H9 (cell line): ENCODE results near the gene PDF. TPM values are rescaled to one million over a fixed set of nuclear protein-coding genes. Genes with fewer than 3 reads are reported as not detected.

Experiments used
- DNase-seq: peaks from one replicate; pipeline ENCODE4 v3.0.0-alpha.2; 2017
- H2AFZ ChIP-seq: one replicate; pipeline ENCODE4 v1.6.1; 2013; ENCODE audit warnings: mild to moderate bottlenecking, low read length, control low read depth, moderate library complexity
- H2AK5ac ChIP-seq: 2 replicates; pipeline ENCODE4 v1.6.1; 2013; ENCODE audit warnings: low read length, control low read depth, mixed read lengths; ENCODE audit not compliant: insufficient read length
- H2BK120ac ChIP-seq: one replicate; pipeline ENCODE4 v1.6.1; 2013; ENCODE audit warnings: low read depth, mild to moderate bottlenecking, low read length, control low read depth, inconsistent platforms; ENCODE audit not compliant: poor library complexity, severe bottlenecking
- H2BK12ac ChIP-seq: 2 replicates; pipeline ENCODE4 v1.6.1; 2013; ENCODE audit warnings: low read length, control low read depth, mixed read lengths, low read depth; ENCODE audit not compliant: insufficient read length
- H2BK15ac ChIP-seq: 2 replicates; pipeline ENCODE4 v1.6.1; 2013; ENCODE audit warnings: low read depth, low read length, control low read depth
- H2BK20ac ChIP-seq: one replicate; pipeline ENCODE4 v1.6.1; 2013; ENCODE audit warnings: low read depth, mild to moderate bottlenecking, low read length, control low read depth, inconsistent platforms; ENCODE audit not compliant: poor library complexity, severe bottlenecking
- H2BK5ac ChIP-seq: 2 replicates; pipeline ENCODE4 v1.6.1; 2013; ENCODE audit warnings: low read length, control low read depth, mixed read lengths; ENCODE audit not compliant: insufficient read length
- H3K14ac ChIP-seq: 2 replicates; pipeline ENCODE4 v1.6.1; 2013; ENCODE audit warnings: low read length, control low read depth; ENCODE audit not compliant: insufficient read depth
- H3K18ac ChIP-seq: 2 replicates; pipeline ENCODE4 v1.6.1; 2013; ENCODE audit warnings: low read depth, mild to moderate bottlenecking, mixed read lengths, low read length, control low read depth; ENCODE audit not compliant: insufficient read length
- H3K23ac ChIP-seq: 2 replicates; pipeline ENCODE4 v1.6.1; 2013; ENCODE audit warnings: low read length, control low read depth, mixed read lengths, low read depth; ENCODE audit not compliant: insufficient read length
- H3K23me2 ChIP-seq: 2 replicates; pipeline ENCODE4 v1.6.1; 2013; ENCODE audit warnings: low read depth, mild to moderate bottlenecking, mixed read lengths, low read length, control low read depth; ENCODE audit not compliant: insufficient read length, poor library complexity, severe bottlenecking
- H3K27ac ChIP-seq: 2 replicates; pipeline ENCODE4 v1.5.1; 2013; ENCODE audit warnings: low read length, control low read depth, mixed read lengths, low read depth; ENCODE audit not compliant: insufficient read length
- H3K27me3 ChIP-seq: 2 replicates; pipeline ENCODE4 v1.6.1; 2013; ENCODE audit warnings: low read length, control low read depth, inconsistent platforms; ENCODE audit not compliant: insufficient read depth
- H3K4ac ChIP-seq: 2 replicates; pipeline ENCODE4 v1.6.1; 2013; ENCODE audit warnings: low read depth, mild to moderate bottlenecking, control low read depth, inconsistent platforms, low read length, moderate library complexity
- H3K4me1 ChIP-seq: 2 replicates; pipeline ENCODE4 v1.6.1; 2013; ENCODE audit warnings: low read length, control low read depth, inconsistent platforms; ENCODE audit not compliant: insufficient read depth
- H3K4me2 ChIP-seq: 2 replicates; pipeline ENCODE4 v1.6.1; 2013; ENCODE audit warnings: low read length, control low read depth, mixed read lengths; ENCODE audit not compliant: insufficient read length, insufficient read depth
- H3K56ac ChIP-seq: 2 replicates; pipeline ENCODE4 v1.6.1; 2013; ENCODE audit warnings: low read depth, mild to moderate bottlenecking, mixed read lengths, low read length, control low read depth; ENCODE audit not compliant: insufficient read length
- H3K79me1 ChIP-seq: 2 replicates; pipeline ENCODE4 v1.6.1; 2013; ENCODE audit warnings: low read depth, mild to moderate bottlenecking, moderate library complexity, low read length, control low read depth, inconsistent platforms; ENCODE audit not compliant: insufficient read depth, poor library complexity, severe bottlenecking
- H3K79me2 ChIP-seq: 2 replicates; pipeline ENCODE4 v1.6.1; 2013; ENCODE audit warnings: low read length, control low read depth, inconsistent platforms; ENCODE audit not compliant: insufficient read depth
- H3K9ac ChIP-seq: 2 replicates; pipeline ENCODE4 v1.6.1; 2013; ENCODE audit warnings: low read length, control low read depth, mixed read lengths; ENCODE audit not compliant: insufficient read length; ENCODE audit errors: extremely low read depth
- H3K9me3 ChIP-seq: one replicate; pipeline ENCODE4 v1.6.1; 2013; ENCODE audit warnings: low read depth, low read length, inconsistent platforms; ENCODE audit not compliant: control insufficient read depth
- H3T11ph ChIP-seq: one replicate; pipeline ENCODE4 v1.6.1; 2013; ENCODE audit warnings: mild to moderate bottlenecking, low read length, control low read depth, inconsistent platforms
- H4K20me1 ChIP-seq: one replicate; pipeline ENCODE4 v1.6.1; 2013; ENCODE audit not compliant: control insufficient read depth, insufficient read length, insufficient read depth
- H4K5ac ChIP-seq: 2 replicates; pipeline ENCODE4 v1.6.1; 2013; ENCODE audit warnings: low read depth, mild to moderate bottlenecking, mixed read lengths, low read length, control low read depth; ENCODE audit not compliant: insufficient read length
- H4K8ac ChIP-seq: replicated peaks from 2 replicates; pipeline ENCODE4 v1.6.1; 2013; ENCODE audit warnings: low read length, control low read depth, mixed read lengths, low read depth; ENCODE audit not compliant: insufficient read length
- H4K91ac ChIP-seq: 2 replicates; pipeline ENCODE4 v1.6.1; 2013; ENCODE audit warnings: low read depth, mild to moderate bottlenecking, moderate library complexity, mixed read lengths, low read length, control low read depth; ENCODE audit not compliant: insufficient read length
- H3K27ac Mint-ChIP-seq, 3 experiments: 2 replicates in 2 of 3; 3 replicates in 1 of 3; pipeline ENCODE4 v1.8.0; 2020 to 2021; ENCODE audit warnings: mixed read lengths in 3 of 3, mild to moderate bottlenecking in 1 of 3, moderate library complexity in 1 of 3
- H3K27me3 Mint-ChIP-seq: 2 replicates; pipeline ENCODE4 v1.8.0; 2021; ENCODE audit warnings: low read depth, mild to moderate bottlenecking, moderate library complexity, mixed read lengths
- H3K36me3 Mint-ChIP-seq, 3 experiments: 2 replicates in 2 of 3; 3 replicates in 1 of 3; pipeline ENCODE4 v1.8.0; 2020 to 2021; ENCODE audit warnings: low read depth in 3 of 3, mixed read lengths in 3 of 3; ENCODE audit not compliant: insufficient read depth in 1 of 3
- H3K4me1 Mint-ChIP-seq, 2 experiments: 2 replicates each; pipeline ENCODE4 v1.8.0; 2020; ENCODE audit warnings: mixed read lengths in 2 of 2
- H3K4me3 Mint-ChIP-seq, 2 experiments: 2 replicates in 1 of 2; 3 replicates in 1 of 2; pipeline ENCODE4 v1.8.0; 2020 to 2021; ENCODE audit warnings: mild to moderate bottlenecking in 2 of 2, mixed read lengths in 2 of 2, moderate library complexity in 1 of 2
- H3K9me3 Mint-ChIP-seq, 2 experiments: 2 replicates in 1 of 2; 3 replicates in 1 of 2; pipeline ENCODE4 v1.8.0; 2020; ENCODE audit warnings: mild to moderate bottlenecking in 2 of 2, mixed read lengths in 2 of 2, moderate library complexity in 1 of 2
- WGBS: extraction: QIAGEN DNeasy Blood & Tissue Kit; methylation state at CpG from one replicate; pipeline ENCODE4 v1.1.7; 2013; ENCODE audit warnings: missing lambda C conversion rate, low lambda C conversion rate, mixed read lengths; ENCODE audit not compliant: insufficient read length; ENCODE audit errors: extremely low coverage; 5-methylcytosine and 5-hydroxymethylcytosine counted together
- total RNA-seq: library from RNA; stranded (reverse); gene quantifications from 2 replicates; pipeline ENCODE4 v1.2.1, GENCODE V29; 2021
- TF ChIP-seq, protein P1 (sequence below): fragments of 200-600 bp; sonication (generic); conservative IDR thresholded peaks from 3 replicates; pipeline ENCODE4 v1.8.0; 2021; ENCODE audit warnings: antibody characterized with exemption, mild to moderate bottlenecking

Gene PDF
- total RNA-seq, 1 experiment from 2014 or later = 36.4 TPM

DNA sequence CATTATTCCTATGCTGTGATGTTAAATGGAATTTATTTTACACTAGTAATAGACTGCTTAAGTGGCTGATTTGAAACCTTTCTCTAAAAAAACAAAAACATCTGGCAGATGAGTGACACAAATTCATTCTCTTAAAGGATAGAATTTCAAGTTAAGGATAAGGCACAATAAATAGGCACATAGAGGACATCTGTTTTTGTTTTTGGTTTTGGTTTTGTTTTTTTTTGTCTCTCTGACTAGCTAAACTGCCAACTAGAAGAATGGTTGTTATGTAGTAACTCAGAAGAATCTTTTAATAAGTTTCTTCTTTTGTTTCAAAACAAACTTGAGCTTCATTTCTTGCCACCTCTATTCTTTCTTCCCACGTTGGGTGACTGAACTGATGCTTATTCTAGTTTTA, 24.4 kb downstream of the PDF start:
- no peak for DNase-seq
- Histone ChIP-seq H2BK120ac (no peak overlapping the region), H4K91ac (no peak overlapping the region), H3K23ac (no peak overlapping the region), H3K4me2 (no peak overlapping the region), H3T11ph (no peak overlapping the region), H3K18ac (no peak overlapping the region), H2BK12ac (no peak overlapping the region), H3K4me1 (no peaks in the 10 kb centered on the region), H4K20me1 (no peaks in the 10 kb centered on the region), H2BK20ac (no peak overlapping the region), H3K56ac (no peak overlapping the region), H2AFZ (no peak overlapping the region), H3K9ac (no peak overlapping the region), H3K27ac (no peak overlapping the region), H3K23me2 (no peaks in the 10 kb centered on the region), H3K79me1 (no peaks in the 10 kb centered on the region), H3K4ac (no peak overlapping the region), H3K79me2 (no peaks in the 10 kb centered on the region), H4K8ac (no peak overlapping the region), H2BK5ac (no peak overlapping the region), H4K5ac (no peak overlapping the region), H2AK5ac (no peak overlapping the region), H3K14ac (no peak overlapping the region), H2BK15ac (no peak overlapping the region), H3K9me3 (no peaks in the 10 kb centered on the region), H3K27me3 (no peaks in the 10 kb centered on the region)
- Mint-ChIP-seq H3K4me3 (no peak overlapping the region), H3K4me1 (peaks cover 2 to 4% of the 10 kb centered on the region in 2 experiments; a peak in 1 of 4 replicates), H3K27ac (no peak overlapping the region), H3K27me3 (no peaks in the 10 kb centered on the region; the same call in 1 of the 2 replicates), H3K36me3 (peaks cover 0 to 4% (median 0%) of the 10 kb centered on the region in 3 experiments; a peak in 3 of 7 replicates), H3K9me3 (no peaks in the 10 kb centered on the region; a peak in 2 of 5 replicates)
- WGBS = no CpG with 5 or more reads among the region's 1 CpG
- TF ChIP-seq, protein P1, sequence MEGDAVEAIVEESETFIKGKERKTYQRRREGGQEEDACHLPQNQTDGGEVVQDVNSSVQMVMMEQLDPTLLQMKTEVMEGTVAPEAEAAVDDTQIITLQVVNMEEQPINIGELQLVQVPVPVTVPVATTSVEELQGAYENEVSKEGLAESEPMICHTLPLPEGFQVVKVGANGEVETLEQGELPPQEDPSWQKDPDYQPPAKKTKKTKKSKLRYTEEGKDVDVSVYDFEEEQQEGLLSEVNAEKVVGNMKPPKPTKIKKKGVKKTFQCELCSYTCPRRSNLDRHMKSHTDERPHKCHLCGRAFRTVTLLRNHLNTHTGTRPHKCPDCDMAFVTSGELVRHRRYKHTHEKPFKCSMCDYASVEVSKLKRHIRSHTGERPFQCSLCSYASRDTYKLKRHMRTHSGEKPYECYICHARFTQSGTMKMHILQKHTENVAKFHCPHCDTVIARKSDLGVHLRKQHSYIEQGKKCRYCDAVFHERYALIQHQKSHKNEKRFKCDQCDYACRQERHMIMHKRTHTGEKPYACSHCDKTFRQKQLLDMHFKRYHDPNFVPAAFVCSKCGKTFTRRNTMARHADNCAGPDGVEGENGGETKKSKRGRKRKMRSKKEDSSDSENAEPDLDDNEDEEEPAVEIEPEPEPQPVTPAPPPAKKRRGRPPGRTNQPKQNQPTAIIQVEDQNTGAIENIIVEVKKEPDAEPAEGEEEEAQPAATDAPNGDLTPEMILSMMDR = no peak
